Transverse colon (tissue), 4 donors: Measurements from ENCODE around the gene APBA1.

ENCODE experiments used
- CTCF ChIP-seq, 5 experiments: fragments of 200-600 bp in 3 of 5; fragments of 450-650 bp in 2 of 5; sonication (generic) in 3 of 5; IDR thresholded peaks; 1 replicate in 2 of 5; 2 replicates in 3 of 5; pipeline ENCODE4 v1.5.1; 2016 to 2017; ENCODE audit warnings: antibody characterized with exemption in 5 of 5, inconsistent platforms in 3 of 5, mild to moderate bottlenecking in 2 of 5, moderate library complexity in 1 of 5
- EP300 ChIP-seq: sonication (generic); formaldehyde crosslinking; IDR thresholded peaks from one replicate; pipeline ENCODE4 v1.6.1; 2017; ENCODE audit warnings: antibody characterized with exemption, low read depth
- POLR2A ChIP-seq: fragments of 450-650 bp; IDR thresholded peaks from one replicate; pipeline ENCODE4 v1.6.1; 2016; ENCODE audit warnings: antibody characterized with exemption, mild to moderate bottlenecking, moderate library complexity
- POLR2AphosphoS5 ChIP-seq, 3 donors: sonication (generic); formaldehyde crosslinking; IDR thresholded peaks; one replicate each; pipeline ENCODE4 v1.6.1; 2016; ENCODE audit warnings: antibody characterized with exemption in 3 of 3

- TF ChIP-seq CTCF (IDR thresholded peaks at IDR 0.05) (no peak), POLR2A (no peak), POLR2AphosphoS5 (IDR thresholded peaks at IDR 0.05) (no peak), EP300 (no peak)
These were observed 24.4 kb downstream of the APBA1 start for GRCh38 chr9:69647804-69648203.
